Stimulated activated CD4-positive, alpha-beta T cell treated with anti-CD3 and anti-CD28 coated beads, Interleukin-1b, Interleukin-23, amount 100 ng/mL, for 48 hours (primary cell): Measurements from ENCODE around the gene ACSM5.

Source experiments
- DNase-seq: peaks from one replicate; pipeline ENCODE4 v3.0.0-alpha.2; 2020

ACSM5 gene

DNA sequence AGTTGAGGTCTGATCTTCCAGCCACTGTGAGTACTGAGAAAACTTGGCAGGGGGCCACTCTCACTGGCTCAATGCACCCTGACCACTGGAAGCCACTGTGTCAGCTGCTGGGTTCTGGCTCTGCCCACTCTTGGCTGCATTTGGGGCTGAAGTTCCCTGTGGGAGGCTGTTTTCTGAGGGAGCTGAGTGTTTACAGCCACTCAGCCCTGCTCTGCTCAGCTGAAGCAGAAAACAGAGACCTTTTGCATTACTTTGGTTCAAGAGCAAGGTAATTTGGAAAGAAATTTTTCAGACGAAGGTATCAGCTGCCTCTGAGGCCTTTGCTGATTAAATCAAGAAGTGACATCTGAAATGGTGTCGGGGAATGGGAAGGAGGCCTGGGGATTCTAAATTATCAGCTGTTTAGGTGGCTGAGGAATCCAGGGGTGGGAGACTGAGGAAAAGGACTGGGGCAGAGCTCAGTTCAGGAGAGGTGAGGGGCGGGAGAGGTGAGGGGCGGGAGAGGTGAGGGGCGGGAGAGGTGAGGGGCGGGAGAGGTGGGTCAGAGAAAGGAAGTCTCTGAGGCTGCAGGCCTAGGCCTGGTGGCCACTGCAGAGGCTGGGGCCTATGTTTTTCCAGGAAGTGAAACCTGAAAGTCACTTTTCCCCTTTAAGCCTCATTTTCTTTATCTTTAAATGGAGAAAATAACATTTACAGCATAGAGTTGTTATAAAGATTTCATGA is at the start of gene ACSM5:
TSS of gene ACSM5 (plus strand) at position 137 of the 723 bp plus-strand sequence. CDS start 1,951 bp downstream, outside the sequence.
- DNase-seq = no peak

DNA sequence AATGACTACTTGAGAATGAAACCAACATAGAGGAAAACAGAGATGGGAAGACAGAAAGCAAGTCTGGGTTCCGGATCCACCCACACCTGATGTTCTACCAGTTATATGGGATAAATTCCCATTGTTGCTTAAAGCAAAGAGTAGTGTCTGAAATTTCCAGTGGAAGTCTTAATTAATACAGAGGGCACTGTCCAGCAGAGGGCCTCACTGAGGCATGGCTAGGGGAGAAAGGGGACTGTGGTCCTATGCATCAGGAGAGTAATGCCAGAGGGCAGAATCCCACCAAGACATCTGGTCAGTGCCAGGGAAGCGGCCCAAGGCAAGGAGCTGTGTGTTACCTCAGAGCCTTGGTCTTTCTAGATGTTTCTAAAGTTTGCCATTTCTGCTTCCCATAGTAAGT is 49.3 kb upstream of the ACSM5 start:
- no peak for DNase-seq

- no peak for DNase-seq
Measured at GRCh38 chr16:20363191-20363590, 46.1 kb upstream of the ACSM5 start.

DNA sequence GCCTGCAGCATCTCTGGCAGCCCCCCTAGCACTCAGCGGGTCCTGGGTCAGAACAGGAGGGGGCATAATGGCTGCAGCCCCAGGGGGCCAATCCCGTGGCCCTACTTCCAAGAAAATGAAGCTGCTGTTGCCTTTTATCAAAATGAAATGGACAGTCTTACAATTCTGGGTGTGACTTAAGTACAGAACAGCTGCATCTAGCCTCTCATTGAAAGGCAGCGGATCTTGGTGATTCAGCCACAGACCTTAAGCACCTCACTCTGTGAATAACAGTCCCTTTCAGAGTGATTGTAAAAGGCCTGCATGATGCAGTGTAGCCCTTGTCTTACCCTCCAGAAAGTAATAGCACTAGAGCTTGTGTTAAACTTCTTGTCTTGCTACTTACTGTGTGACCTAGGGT is 45.3 kb upstream of the ACSM5 start:
- no peak for DNase-seq

GRCh38 chr16:20369452-20370054 is 39.8 kb upstream of the ACSM5 start:
- no peak for DNase-seq

DNA sequence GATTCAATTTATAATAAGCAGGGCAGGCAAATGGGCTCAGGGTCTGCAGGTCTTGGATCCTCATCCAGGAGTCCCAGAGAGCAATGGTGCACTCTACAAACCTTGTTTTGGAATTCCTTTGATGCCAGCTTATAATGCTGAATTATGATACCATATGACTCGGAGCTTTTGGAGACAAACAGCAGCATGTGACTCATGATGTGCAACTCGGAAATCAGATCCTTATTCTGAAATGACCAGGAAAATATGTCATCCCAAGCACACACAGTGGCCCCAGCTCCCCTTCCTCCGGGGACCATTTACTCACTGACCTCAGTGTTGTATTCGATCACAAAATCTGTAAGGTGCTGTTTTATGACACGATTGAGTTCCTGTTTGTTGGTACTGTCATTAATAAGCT is 36.6 kb upstream of the ACSM5 start:
- DNase-seq = no peak

DNA sequence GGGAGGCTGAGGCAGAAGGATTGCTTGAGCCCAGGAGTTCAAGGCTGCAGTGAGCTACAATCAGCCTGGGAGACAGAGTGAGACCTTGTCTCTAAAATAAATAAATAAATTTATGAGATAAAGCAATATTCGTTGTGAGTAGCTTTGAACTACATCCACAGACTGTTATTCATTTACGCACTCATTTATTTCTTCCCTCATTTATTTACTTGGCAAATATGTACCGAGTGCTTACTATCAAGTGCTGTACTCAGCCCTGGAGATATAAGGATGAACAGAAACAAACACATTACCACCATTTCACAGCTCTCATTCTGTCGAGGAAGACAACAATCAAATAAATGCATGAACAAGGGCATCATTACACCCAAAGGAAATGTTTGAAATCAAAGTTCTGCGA is 32.2 kb upstream of the ACSM5 start:
- no peak for DNase-seq

DNA sequence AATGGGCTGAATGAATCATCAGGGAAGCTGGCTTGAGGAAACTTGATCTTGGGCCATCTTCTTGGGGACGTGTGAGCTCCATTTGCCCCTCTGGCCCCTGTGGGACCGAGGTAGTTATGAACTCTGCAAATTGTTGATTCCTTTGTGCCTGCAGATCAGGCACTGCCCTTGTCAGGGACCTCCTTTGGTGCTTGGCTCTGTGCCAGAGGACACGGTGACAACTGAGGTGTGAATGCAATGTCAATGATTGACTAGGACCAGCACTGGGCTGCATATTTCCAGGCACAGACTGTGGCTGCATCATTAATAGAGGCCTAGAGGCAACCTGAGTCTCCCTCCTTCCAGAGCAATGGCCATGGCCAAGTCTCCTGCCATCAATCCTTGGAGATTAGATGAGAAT is 28.6 kb upstream of the ACSM5 start:
- no peak for DNase-seq

DNA sequence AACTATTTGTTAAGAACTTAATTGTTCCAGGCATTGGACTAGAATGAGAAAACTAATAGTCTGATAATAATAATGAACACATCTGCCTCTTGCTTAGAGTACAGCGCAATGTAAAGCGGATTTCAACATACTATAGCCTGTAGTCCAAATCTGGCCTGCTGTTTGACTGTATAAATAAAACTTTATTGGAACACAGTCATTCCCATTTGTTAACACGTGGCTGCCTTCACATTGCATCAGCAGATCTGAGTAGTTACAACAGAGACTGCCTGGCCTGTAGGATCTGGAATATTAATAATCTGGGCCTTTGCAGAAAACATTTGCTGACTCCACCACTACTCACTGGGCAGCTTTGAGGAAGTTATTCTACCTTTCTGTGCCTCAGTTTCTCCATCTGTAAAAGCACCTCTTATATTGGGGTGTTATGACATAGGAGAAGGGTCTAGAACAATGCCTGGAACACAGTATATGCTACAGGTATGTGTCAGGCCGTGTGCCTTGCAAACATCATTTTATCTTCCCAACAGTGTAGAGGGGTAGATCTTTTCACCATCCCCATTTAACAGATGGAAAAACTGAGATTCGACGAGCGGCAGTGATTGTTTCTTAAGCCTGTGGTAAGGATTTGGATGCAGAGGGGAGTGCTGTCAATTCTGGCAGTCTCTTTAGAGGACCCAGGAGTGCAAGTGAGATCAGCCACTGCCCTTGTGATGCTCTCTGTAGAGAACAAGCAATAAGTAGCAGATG is 27.0 kb upstream of the ACSM5 start:
- DNase-seq = no peak

GRCh38 chr16:20383106-20384029 is 26.0 kb upstream of the ACSM5 start:
- peak; percentile 47 for DNase-seq

GRCh38 chr16:20385844-20386832 is 23.2 kb upstream of the ACSM5 start:
- DNase-seq = peak; percentile 44

DNA sequence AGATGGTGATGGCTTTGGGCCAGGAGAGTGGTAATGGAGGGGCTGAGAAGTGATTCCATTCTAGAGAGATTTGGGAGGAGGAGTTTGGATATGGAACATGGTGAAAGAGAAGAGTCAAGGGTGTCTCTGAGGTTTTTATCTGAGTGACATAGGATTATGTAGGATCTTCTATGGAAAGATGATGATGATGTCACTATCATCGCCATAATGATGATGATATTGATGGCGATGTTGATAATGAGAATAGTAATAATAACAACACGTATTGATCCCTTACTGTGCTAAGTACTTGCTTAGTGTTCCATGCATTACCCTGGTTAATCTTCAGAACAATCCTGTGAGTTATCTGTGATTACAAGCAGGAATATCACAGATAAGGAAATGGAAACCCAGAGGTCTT is 21.4 kb upstream of the ACSM5 start:
- no peak for DNase-seq

DNA sequence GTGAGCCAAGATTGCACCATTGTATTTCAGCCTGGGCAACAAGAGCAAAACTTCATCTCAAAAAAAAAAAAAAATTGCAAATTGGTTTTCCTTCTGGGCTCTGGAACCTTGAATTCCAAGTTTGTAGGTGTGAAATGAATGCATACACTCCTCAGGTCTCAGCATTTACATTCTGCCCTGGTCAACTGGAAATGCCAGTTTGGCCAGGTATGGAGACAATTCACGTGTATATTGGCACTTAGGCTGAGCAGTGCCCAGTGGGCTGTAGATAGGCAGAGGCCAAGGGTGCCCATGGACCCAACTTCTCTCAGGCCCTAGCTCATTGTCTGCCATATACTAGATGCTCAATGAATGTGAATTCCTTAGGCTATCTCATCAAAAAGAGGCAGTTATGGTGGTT is 20.5 kb upstream of the ACSM5 start:
- DNase-seq = no peak

DNA sequence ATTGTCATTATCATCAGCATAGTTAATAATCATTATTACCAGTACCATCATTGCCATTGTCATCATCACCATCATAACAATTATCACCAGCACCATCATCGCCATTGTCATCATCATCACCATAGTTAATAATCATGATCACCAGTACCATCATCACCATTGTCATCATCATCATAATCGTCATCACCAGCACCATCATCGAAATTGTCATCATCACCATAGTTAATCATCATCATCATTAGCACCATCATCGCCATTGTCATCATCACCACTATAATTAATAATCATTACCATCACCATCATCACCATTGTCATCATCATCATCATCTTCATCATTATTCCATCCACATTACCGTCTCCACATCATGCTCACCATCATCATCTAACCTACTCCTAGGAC is 18.3 kb upstream of the ACSM5 start:
- no peak for DNase-seq

- DNase-seq = no peak
Measured at GRCh38 chr16:20393801-20394577, 15.3 kb upstream of the ACSM5 start.

- no peak for DNase-seq
Measured at GRCh38 chr16:20395946-20396345, 13.4 kb upstream of the ACSM5 start.

DNA sequence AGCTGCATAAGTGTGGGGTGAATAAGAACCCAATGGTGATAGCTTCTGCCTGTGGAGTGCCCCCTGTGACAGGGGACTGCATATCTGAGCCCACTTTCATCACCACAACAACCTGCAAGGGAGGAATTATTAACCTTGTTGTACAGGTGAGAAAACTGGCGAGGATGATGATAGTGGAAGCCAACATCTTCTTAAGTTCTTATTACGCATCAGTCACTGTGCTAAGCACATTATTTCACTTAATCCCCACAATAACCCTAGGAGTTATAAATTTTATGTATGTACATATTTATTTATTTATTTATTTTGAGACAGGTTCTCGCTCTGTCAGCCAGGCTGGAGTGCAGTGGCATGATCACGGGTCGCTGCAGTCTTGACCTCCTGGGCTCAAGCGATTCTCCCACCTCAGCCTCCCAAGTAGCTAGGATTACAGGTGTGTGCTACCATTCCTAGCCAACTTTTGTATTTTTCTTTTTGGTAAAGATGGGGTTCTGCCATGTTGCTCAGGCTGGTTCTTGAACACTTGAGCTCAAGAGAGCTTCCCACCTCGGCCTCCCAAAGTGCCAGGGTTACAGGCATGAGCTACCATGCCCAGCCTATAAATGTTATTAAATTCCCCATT is 12.4 kb upstream of the ACSM5 start:
- no peak for DNase-seq

DNA sequence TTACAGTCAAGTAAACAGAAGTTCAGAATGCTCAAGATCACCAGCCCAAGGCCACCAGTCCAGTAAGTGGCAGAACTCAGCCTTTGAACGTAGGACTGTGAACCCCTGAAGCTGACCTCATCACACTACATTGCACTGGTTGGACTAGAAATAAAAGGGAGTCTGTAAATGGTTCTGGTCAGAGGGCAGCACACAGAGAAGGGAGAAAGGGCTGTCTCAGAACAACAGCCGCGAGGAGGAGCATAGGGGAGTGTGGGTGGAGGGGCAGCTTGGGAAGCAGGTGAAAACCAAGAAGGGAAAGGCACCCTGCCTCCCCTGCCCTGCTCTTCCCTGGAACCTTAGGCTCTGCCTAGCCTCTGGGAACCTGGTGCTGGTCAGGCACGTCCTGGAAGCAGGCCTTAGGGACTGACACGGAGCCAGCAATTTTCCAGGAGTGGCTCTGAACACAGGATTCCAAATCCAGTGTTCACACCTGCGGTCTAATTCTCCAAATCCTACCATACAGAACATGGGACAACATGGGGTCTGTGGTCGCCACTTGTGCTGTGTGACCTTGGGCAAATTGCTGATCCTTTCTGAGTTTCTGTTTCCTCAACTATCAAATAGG is 11.8 kb upstream of the ACSM5 start:
- DNase-seq = no peak

DNA sequence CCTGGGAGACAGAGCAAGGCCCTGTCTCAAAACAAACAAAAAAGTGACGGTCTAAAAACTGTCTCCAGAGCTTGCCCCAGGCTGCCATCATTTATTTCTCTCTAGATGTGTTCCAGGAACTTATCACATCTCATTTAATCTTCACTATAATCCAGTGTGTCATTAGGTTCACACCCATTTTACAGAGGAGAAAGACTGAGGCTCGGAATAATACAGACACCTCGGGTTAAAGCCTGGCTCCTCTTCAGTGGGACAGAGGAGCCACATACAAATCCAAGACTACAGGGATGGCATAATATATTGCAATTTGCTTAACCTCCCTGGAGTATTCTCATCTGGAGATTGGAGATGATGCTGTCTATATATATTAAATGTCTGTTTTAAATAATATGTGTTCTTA is 10.7 kb upstream of the ACSM5 start:
- DNase-seq = no peak

DNA sequence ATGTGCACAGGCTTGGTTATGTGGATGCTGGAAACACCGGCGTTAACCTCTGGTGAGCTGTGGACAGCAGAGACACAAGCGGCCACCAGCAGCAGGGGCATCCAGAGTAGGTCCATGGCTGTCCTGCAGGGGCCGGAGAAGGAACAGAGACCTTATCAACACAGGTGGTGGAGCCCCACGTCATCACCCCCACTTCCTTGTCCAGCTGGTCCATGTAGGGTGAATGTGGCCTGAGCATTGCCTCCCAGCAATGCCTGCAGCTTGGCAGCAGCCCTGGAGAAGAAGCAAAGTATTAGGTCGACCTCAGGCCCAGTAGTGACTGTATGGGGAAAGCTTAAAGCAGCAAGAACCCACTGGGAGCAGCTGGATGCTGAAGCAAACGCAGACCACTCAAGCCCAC is 10.1 kb upstream of the ACSM5 start:
- DNase-seq = no peak
